Endothelial cell of umbilical vein (primary cell): Measurements from ENCODE around the gene CACNA2D1. TPM values are rescaled to one million over a fixed set of nuclear protein-coding genes. Genes with fewer than 3 reads are reported as not detected.

ENCODE experiments used
- BruUV-seq: library from RNA; stranded (reverse); fragments of 400-500 nt; replicated peaks from 2 replicates; lab custom pipeline; 2021; lab: Mats Ljungman, UMichigan
- CTCF ChIA-PET: fragments of 300-600, 350-600 bp; sonication (Branson Sonifier 250); formaldehyde crosslinking; loops from one replicate; lab custom pipeline; 2021; ENCODE audit warnings: antibody characterized with exemption, inconsistent platforms; lab: Charles Lee
- POLR2A ChIA-PET: fragments of 300-600, 350-600 bp; sonication (Branson Sonifier 250); formaldehyde crosslinking; loops from one replicate; lab custom pipeline; 2021; ENCODE audit warnings: antibody characterized with exemption, inconsistent platforms; lab: Charles Lee
- DNase-seq: peaks from one replicate; pipeline ENCODE4 v3.0.0-alpha.2; 2011; ENCODE audit warnings: low read depth, low spot score
- FAIRE-seq: peaks from 2 replicates; lab custom pipeline; 2011; peaks lifted over from hg19 to GRCh38; lab: Jason Lieb, UNC
- H2AFZ ChIP-seq: 2 replicates; pipeline ENCODE4 v1.6.0; 2012; ENCODE audit warnings: low read depth, low read length, control low read depth, inconsistent platforms
- H3K27ac ChIP-seq: 2 replicates; pipeline ENCODE4 v1.5.1; 2011; ENCODE audit warnings: low read depth, mild to moderate bottlenecking, control low read depth, low read length, moderate library complexity; ENCODE audit not compliant: insufficient read depth
- H3K27me3 ChIP-seq, 2 experiments: 2 replicates each; pipeline versions ENCODE4 v1.6.0 to v1.6.1; 2011; ENCODE audit warnings: low read length in 2 of 2, mixed read lengths in 1 of 2; ENCODE audit not compliant: control insufficient read depth in 2 of 2, insufficient read depth in 2 of 2
- H3K36me3 ChIP-seq, 2 experiments: 2 replicates in 1 of 2; 3 replicates in 1 of 2; pipeline ENCODE4 v1.5.1; 2011; ENCODE audit warnings: low read length in 2 of 2, mild to moderate bottlenecking in 1 of 2, moderate library complexity in 1 of 2; ENCODE audit not compliant: control insufficient read depth in 2 of 2, insufficient read depth in 2 of 2; ENCODE audit errors: extremely low read depth in 1 of 2
- H3K4me1 ChIP-seq: 3 replicates; pipeline ENCODE4 v1.5.1; 2011; ENCODE audit warnings: mild to moderate bottlenecking, low read length; ENCODE audit not compliant: control insufficient read depth, insufficient read depth; ENCODE audit errors: extremely low read depth
- H3K4me2 ChIP-seq: 2 replicates; pipeline ENCODE4 v1.6.1; 2011; ENCODE audit warnings: low read length, control low read depth, mixed read lengths; ENCODE audit not compliant: insufficient read depth
- H3K4me3 ChIP-seq, 3 experiments: fragments of 200-600 bp in 1 of 3; sonication (generic), shearing (Covaris generic) in 1 of 3; replicated peaks in 1 of 3; 2 replicates each; pipeline ENCODE4 v1.5.1; 2011 to 2016; ENCODE audit warnings: control low read depth in 3 of 3, low read length in 3 of 3, mild to moderate bottlenecking in 2 of 3, inconsistent platforms in 1 of 3, low read depth in 1 of 3, moderate library complexity in 1 of 3; ENCODE audit not compliant: insufficient read depth in 1 of 3
- H3K79me2 ChIP-seq: 2 replicates; pipeline ENCODE4 v1.6.0; 2012; ENCODE audit warnings: low read length, inconsistent platforms; ENCODE audit not compliant: control insufficient read depth, insufficient read depth
- H3K9ac ChIP-seq: replicated peaks from 2 replicates; pipeline ENCODE3; 2011; ENCODE audit warnings: low read length, control low read depth; ENCODE audit not compliant: insufficient read depth; ENCODE audit errors: extremely low read depth
- H3K9me1 ChIP-seq: replicated peaks from 3 replicates; pipeline ENCODE4 v1.6.0; 2011; ENCODE audit warnings: mild to moderate bottlenecking, low read length; ENCODE audit not compliant: control insufficient read depth, insufficient read depth; ENCODE audit errors: extremely low read depth
- H3K9me3 ChIP-seq: replicated peaks from 2 replicates; pipeline ENCODE4 v1.5.1; 2012; ENCODE audit warnings: low read length, inconsistent platforms; ENCODE audit not compliant: control insufficient read depth, insufficient read depth
- H4K20me1 ChIP-seq: replicated peaks from 2 replicates; pipeline ENCODE3; 2011; ENCODE audit warnings: mild to moderate bottlenecking, low read length; ENCODE audit not compliant: control insufficient read depth, insufficient read depth; ENCODE audit errors: extremely low read depth
- CTCF ChIP-seq, 2 donors: IDR thresholded peaks; 1 replicate in 1 of 2; 2 replicates in 1 of 2; pipeline ENCODE4 v1.5.1; 2011; ENCODE audit warnings: low read length in 2 of 2, mild to moderate bottlenecking in 2 of 2, moderate library complexity in 2 of 2, control low read depth in 1 of 2, inconsistent platforms in 1 of 2, low read depth in 1 of 2; ENCODE audit not compliant: insufficient read depth in 1 of 2; ENCODE audit errors: extremely low read depth in 1 of 2
- EZH2 ChIP-seq: IDR thresholded peaks from 2 replicates; pipeline ENCODE4 v1.6.1; 2012; ENCODE audit warnings: borderline replicate concordance, low read depth, mild to moderate bottlenecking, moderate library complexity, low read length, inconsistent platforms; ENCODE audit not compliant: severe bottlenecking
- FOS ChIP-seq: IDR thresholded peaks from 2 replicates; pipeline ENCODE4 v1.6.1; 2011; ENCODE audit warnings: mild to moderate bottlenecking, low read length, moderate library complexity, borderline replicate concordance; ENCODE audit not compliant: insufficient read depth
- GATA2 ChIP-seq: IDR thresholded peaks from 2 replicates; pipeline ENCODE4 v1.7.0; 2011; ENCODE audit warnings: low read depth, mild to moderate bottlenecking, moderate library complexity, mixed read lengths, low read length; ENCODE audit not compliant: insufficient read length, insufficient read depth
- JUN ChIP-seq: IDR thresholded peaks from 2 replicates; pipeline ENCODE4 v1.6.1; 2011; ENCODE audit warnings: borderline replicate concordance, low read depth; ENCODE audit not compliant: insufficient read length, insufficient read depth
- MAX ChIP-seq: IDR thresholded peaks from 2 replicates; pipeline ENCODE4 v1.6.1; 2011; ENCODE audit not compliant: insufficient read depth, insufficient read length
- MYC ChIP-seq: IDR thresholded peaks from one replicate; pipeline ENCODE4 v1.6.1; 2011; ENCODE audit warnings: mild to moderate bottlenecking, low read depth, low read length
- POLR2A ChIP-seq: IDR thresholded peaks from 2 replicates; pipeline ENCODE4 v1.6.1; 2012; ENCODE audit warnings: low read depth, mild to moderate bottlenecking, control low read depth, low read length
- POLR2AphosphoS5 ChIP-seq: IDR thresholded peaks from 2 replicates; pipeline ENCODE4 v1.6.1; 2012; ENCODE audit warnings: low read depth, mild to moderate bottlenecking, control low read depth, low read length, moderate library complexity; ENCODE audit not compliant: insufficient read depth
- dilution Hi-C: fragments of 300-500 bp; cut with MboI; formaldehyde crosslinking; loops from one replicate; pipeline ENCODE4 v1.15.0; 2019; ENCODE audit warnings: low sequenced_read_pairs; ENCODE audit not compliant: extremely low pct_ligation_motif_present
- intact Hi-C: fragments of 100-400 bp; cut with micrococcal nuclease; formaldehyde crosslinking; loops from one replicate; pipeline ENCODE4 v1.10.0; 2022
- polyA plus RNA-seq, 4 experiments: library from polyadenylated mRNA; depleted of rRNA in 3 of 4; stranded (reverse) in 3 of 4; unstranded in 1 of 4; fragments of >200 nt; gene quantifications; 2 replicates each; pipeline versions ENCODE4 v1.2.1 to v1.2.3, GENCODE V29; 2011 to 2012; ENCODE audit warnings: missing spikeins in 1 of 4
- total RNA-seq: library from RNA; stranded (reverse); gene quantifications from 2 replicates; pipeline ENCODE4 v1.2.3, GENCODE V29; 2021

CACNA2D1 gene
- total and polyA plus RNA-seq, 2 donors (not counting 3 experiments of a cell fraction or from before 2014, with no cell fraction given) = 4.1 to 38.6 TPM

- Histone ChIP-seq H2AFZ (no peak overlapping the region), H3K4me2 (no peak overlapping the region), H3K9ac (no peak overlapping the region), H3K27me3 (no peaks in the 10 kb centered on the region), H3K27ac (no peak overlapping the region), H3K4me3 (no peak overlapping the region), H3K36me3 (no peaks in the 10 kb centered on the region), H4K20me1 (no peaks in the 10 kb centered on the region), H3K9me1 (no peaks in the 10 kb centered on the region), H3K9me3 (no peaks in the 10 kb centered on the region), H3K4me1 (peaks cover 3% of the 10 kb centered on the region), H3K79me2 (no peaks in the 10 kb centered on the region)
- POLR2A ChIA-PET = no interaction called here
- intact Hi-C loops = no loop called here
- CTCF ChIA-PET = no interaction called here
- no peak for FAIRE-seq
- no peak for DNase-seq
- BruUV-seq = no TSS peak
- TF ChIP-seq JUN (no peak), GATA2 (no peak), EZH2 (no peak), MYC (no peak), MAX (no peak), CTCF (IDR thresholded peaks at IDR 0.05; ENCODE audit: extremely low read depth in 1 of 2, insufficient read depth in 1 of 2, low read depth in 1 of 2, low read length in 2 of 2) (no peak), FOS (no peak), POLR2A (no peak), POLR2AphosphoS5 (no peak)
- dilution Hi-C loops = no loop called here
These were observed 386.1 kb downstream of the CACNA2D1 start for GRCh38 chr7:82057476-82057875.
